Common myeloid progenitor, CD34-positive (primary cell): ENCODE results near the gene ZBTB38.

Experiments
- CTCF ChIA-PET: fragments of 350-600 bp; sonication (Branson Sonifier 250); formaldehyde crosslinking; loops from one replicate; lab custom pipeline; 2021; ENCODE audit warnings: antibody characterized with exemption; lab: Charles Lee
- POLR2A ChIA-PET: fragments of 350-600 bp; sonication (Branson Sonifier 250); formaldehyde crosslinking; loops from one replicate; lab custom pipeline; 2021; ENCODE audit warnings: antibody characterized with exemption; lab: Charles Lee
- DNase-seq, 3 donors: peaks; one replicate each; pipeline versions ENCODE4 v3.0.0 to v3.0.0-alpha.2; 2013
- H3K27ac ChIP-seq, 2 experiments: 1 replicate in 1 of 2; 2 replicates in 1 of 2; pipeline ENCODE4 v1.7.0; 2013; ENCODE audit warnings: inconsistent platforms in 2 of 2, low read length in 2 of 2, mild to moderate bottlenecking in 2 of 2, low read depth in 1 of 2, moderate library complexity in 1 of 2; ENCODE audit not compliant: severe bottlenecking in 2 of 2, insufficient read depth in 1 of 2, poor library complexity in 1 of 2
- H3K27me3 ChIP-seq, 5 experiments: replicated peaks in 2 of 5; 1 replicate in 3 of 5; 2 replicates in 2 of 5; pipeline versions ENCODE4 v1.6.1 to v1.7.0; 2013; ENCODE audit warnings: low read length in 4 of 5, mild to moderate bottlenecking in 2 of 5, moderate library complexity in 2 of 5, inconsistent platforms in 1 of 5; ENCODE audit not compliant: insufficient read depth in 5 of 5, control insufficient read depth in 4 of 5
- H3K36me3 ChIP-seq, 4 experiments: 1 replicate in 2 of 4; 2 replicates in 2 of 4; pipeline versions ENCODE4 v1.6.1 to v1.7.0; 2013; ENCODE audit warnings: low read length in 3 of 4, control low read depth in 1 of 4, mild to moderate bottlenecking in 1 of 4; ENCODE audit not compliant: control insufficient read depth in 4 of 4, insufficient read depth in 4 of 4
- H3K4me1 ChIP-seq, 4 experiments: 1 replicate in 3 of 4; 2 replicates in 1 of 4; pipeline versions ENCODE4 v1.6.1 to v1.7.1; 2013; ENCODE audit warnings: low read length in 3 of 4, mild to moderate bottlenecking in 3 of 4, control low read depth in 1 of 4, inconsistent platforms in 1 of 4, moderate library complexity in 1 of 4; ENCODE audit not compliant: control insufficient read depth in 4 of 4, insufficient read depth in 4 of 4; ENCODE audit errors: control extremely low read depth in 1 of 4
- H3K4me3 ChIP-seq, 7 experiments: 1 replicate in 4 of 7; 2 replicates in 3 of 7; pipeline versions ENCODE4 v1.5.1 to v1.7.0; 2013; ENCODE audit warnings: mild to moderate bottlenecking in 7 of 7, low read length in 6 of 7, moderate library complexity in 6 of 7, inconsistent platforms in 2 of 7, low read depth in 2 of 7, control low read depth in 1 of 7; ENCODE audit not compliant: insufficient read depth in 4 of 7, control insufficient read depth in 1 of 7; ENCODE audit errors: extremely low read depth in 1 of 7
- H3K9me3 ChIP-seq, 5 experiments: 1 replicate in 4 of 5; 2 replicates in 1 of 5; pipeline versions ENCODE4 v1.6.1 to v1.7.1; 2013; ENCODE audit warnings: low read length in 4 of 5, mild to moderate bottlenecking in 2 of 5, inconsistent platforms in 1 of 5, low read depth in 1 of 5, moderate library complexity in 1 of 5; ENCODE audit not compliant: control insufficient read depth in 4 of 5, insufficient read depth in 2 of 5; ENCODE audit errors: control extremely low read depth in 1 of 5
- WGBS: methylation state at CpG from one replicate; pipeline ENCODE4 v1.1.5; 2013; ENCODE audit not compliant: insufficient coverage; 5-methylcytosine and 5-hydroxymethylcytosine counted together

ZBTB38 gene

DNA sequence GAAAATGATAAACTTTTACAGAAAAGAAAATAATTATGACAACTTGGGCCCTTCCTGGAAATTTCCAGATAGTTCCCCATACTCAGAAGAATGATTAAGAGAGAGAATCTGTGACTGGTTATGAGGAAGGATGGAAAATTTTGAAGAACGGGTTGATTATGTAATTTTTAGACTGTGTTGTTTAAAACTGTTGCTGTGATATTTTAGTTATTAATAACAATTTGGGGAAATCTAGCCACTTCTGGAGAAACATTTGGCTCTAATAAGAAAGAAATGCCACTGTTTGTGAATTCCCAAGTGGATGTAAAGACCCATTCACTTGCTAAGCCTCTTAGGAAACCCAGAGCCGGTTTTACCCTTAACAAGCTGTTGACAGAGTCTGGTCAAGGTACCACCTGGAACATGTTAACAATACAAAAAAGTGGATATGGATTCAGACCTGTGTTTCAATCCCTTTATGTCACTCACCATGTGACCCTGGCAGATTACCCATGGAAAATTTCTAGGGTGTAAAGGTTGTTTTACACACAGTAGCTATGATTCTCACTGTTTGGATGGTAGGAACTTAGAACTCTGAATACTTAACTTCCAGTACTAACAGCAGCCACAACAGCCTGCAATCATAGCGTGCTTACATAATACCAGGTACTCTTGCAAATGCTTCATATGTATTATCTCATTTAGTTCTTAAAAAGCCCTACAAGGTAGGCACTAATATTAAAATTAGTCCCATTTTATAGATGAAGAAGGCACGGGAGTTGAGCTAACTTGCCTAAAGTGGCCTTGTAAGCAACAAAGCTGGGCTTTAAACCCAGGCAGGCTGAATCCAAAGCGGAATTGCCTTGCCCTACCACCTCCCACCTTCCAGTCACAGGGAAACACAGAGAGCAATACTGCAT is 32.0 kb downstream of the ZBTB38 start:
- Histone ChIP-seq H3K4me1 (peaks cover 5 to 21% (median 11%) of the 10 kb centered on the region in 4 experiments), H3K36me3 (peaks cover 0 to 10% (median 6%) of the 10 kb centered on the region in 4 experiments), H3K9me3 (peaks cover 0 to 15% (median 4%) of the 10 kb centered on the region in 5 experiments), H3K4me3 (no peak overlapping the region), H3K27ac (no peak overlapping the region), H3K27me3 (no peaks in the 10 kb centered on the region)
- CTCF ChIA-PET, result interaction anchor here (1.3 to 2.6 kb wide), 4 partner anchors 11 to 39 kb away, joined by 3 to 10 read pairs (median 4); no protein-coding TSS in a partner anchor
- 100% methylated on average over 3 of the region's 5 CpGs for WGBS
- POLR2A ChIA-PET, result no interaction called here
- no peak for DNase-seq

DNA sequence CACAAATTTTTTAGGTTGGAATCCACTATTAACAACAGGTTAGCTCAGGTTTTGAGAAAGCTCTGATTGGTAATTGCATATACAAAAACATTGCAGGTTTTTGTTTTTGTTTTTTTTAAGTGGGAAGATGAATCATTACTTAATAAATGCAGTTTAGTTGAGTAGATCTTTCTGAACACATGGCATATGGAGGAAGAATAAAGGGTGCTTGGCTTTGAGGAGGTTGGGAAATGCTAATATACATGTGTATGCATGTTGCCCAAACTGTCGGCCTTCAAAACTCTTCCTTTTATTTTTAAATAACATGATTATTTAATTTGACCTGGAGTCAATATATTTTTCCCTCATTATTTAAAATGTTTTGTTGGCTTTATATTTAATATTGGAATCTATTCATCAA is 32.8 kb downstream of the ZBTB38 start:
- H3K36me3 ChIP-seq, result peaks cover 3 to 16% (median 6%) of the 10 kb centered on the region in 4 experiments
- WGBS, result no CpG with 5 or more reads among the region's 1 CpG
- peaks cover 5 to 21% (median 11%) of the 10 kb centered on the region in 4 experiments for H3K4me1 ChIP-seq
- no peak for DNase-seq
- no peaks in the 10 kb centered on the region for H3K27me3 ChIP-seq
- no peak overlapping the region for H3K4me3 ChIP-seq
- ChIA-PET CTCF (interaction anchor here (1.3 to 2.6 kb wide), 4 partner anchors 11 to 40 kb away, joined by 3 to 10 read pairs (median 4); no protein-coding TSS in a partner anchor), POLR2A (no interaction called here)
- H3K9me3 ChIP-seq, result peaks cover 0 to 15% (median 4%) of the 10 kb centered on the region in 5 experiments
- no peak overlapping the region for H3K27ac ChIP-seq

DNA sequence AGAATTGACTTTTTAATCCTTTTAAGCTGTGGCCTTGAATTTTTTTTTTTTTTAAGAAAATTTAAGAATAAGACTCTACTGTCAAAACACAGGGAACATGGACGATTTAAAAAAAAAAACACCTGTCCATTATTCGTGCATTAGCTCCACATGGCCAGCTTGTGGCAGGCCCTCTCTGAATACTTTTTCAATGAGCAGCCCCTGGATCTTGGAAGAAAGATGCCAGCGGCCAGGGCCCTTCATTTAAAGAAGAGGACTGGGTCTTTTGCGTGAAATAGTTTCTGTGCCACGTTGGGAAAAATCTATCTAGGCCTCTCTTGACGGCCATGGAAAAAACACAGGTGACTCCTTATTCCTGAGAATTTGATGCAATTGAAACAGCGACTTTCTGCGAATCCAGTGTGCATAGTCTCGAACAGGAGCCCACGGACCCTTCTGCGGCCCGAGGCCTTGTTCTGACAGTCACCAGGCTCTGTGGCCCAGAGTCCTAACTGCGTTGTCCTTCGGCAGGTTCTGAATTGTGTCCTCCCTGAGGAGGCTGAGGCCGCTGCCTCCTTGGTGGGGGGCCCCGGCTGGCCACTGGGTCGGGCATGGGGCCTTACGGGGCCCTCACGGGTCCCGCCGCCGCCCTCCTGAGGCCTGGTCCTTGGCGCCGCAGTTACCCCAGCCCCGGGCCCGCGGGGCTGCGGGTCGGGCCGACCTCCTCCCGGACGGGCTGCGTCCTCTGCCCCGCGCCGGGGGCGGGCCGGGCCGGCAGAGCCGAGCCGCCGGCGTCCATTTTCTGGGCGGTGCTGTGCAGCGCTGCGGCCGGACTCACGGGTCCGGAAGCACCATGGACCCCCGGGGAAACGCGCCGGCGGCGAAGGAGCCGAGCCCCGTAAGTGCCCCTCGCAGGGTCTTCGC is 33.5 kb downstream of the ZBTB38 start:
- peak overlapping the region; percentile 69 to 85 for H3K27ac ChIP-seq
- no peaks in the 10 kb centered on the region for H3K27me3 ChIP-seq
- POLR2A ChIA-PET, result no interaction called here
- peaks cover 4 to 23% (median 8%) of the 10 kb centered on the region in 4 experiments for H3K36me3 ChIP-seq
- 12% methylated on average over 49 of the region's 59 CpGs for WGBS
- peak overlapping the region; percentile 66 to 97 (median 79) for H3K4me3 ChIP-seq
- peaks cover 5 to 21% (median 11%) of the 10 kb centered on the region in 4 experiments for H3K4me1 ChIP-seq
- CTCF ChIA-PET, result interaction anchor here (1.3 to 2.6 kb wide), 4 partner anchors 10 to 41 kb away, joined by 3 to 10 read pairs (median 4); no protein-coding TSS in a partner anchor
- H3K9me3 ChIP-seq, result peaks cover 0 to 8% (median 4%) of the 10 kb centered on the region in 5 experiments
- peak; percentile 49 to 70 (median 63) for DNase-seq

DNA sequence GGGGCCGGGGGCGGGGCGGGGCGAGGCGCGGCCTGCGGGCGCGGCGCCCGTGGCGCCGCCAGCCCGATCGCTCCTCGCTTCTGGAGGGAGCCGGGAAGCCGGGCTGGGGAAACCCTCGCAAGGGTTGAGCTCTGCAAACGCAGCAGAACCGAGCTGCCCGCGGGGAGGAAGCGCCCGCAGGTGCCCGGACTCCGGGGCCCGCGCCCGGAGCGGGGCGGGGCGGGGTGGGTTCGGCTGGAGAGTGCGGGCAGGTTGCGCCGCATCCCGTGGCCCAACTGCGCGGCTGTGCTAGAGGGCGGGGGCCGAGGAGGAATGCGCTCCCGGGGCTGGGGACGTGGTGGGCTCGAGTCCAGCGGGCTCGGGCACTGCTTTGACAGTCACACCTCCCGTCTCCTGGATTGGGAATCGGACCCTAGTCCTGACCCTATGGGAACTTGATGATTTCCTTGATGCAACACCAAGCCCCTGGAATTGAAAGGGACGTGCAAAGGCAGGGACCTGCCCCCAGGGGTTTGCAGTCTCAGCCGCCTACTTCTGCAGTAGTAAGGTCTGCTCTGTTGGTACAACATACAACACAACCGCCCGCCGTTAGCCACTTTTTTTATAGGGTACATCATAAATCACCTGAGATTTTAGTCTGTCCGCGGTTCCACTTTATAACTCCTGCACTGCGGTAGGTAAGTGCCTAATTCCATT is 34.3 kb downstream of the ZBTB38 start:
- ChIA-PET POLR2A (no interaction called here), CTCF (interaction anchor here (1.1 to 2.6 kb wide), 3 partner anchors 22 to 49 kb away, joined by 3 to 10 read pairs (median 4); no protein-coding TSS in a partner anchor)
- peaks cover 5 to 21% (median 11%) of the 10 kb centered on the region in 4 experiments for H3K4me1 ChIP-seq
- peak overlapping the region; percentile 66 to 97 (median 79) for H3K4me3 ChIP-seq
- 0% methylated on average over 36 of the region's 58 CpGs for WGBS
- H3K9me3 ChIP-seq, result peaks cover 0 to 1% (median 0%) of the 10 kb centered on the region in 5 experiments
- H3K27ac ChIP-seq, result peak overlapping the region; percentile 69 to 85
- H3K27me3 ChIP-seq, result no peaks in the 10 kb centered on the region
- peaks cover 4 to 26% (median 8%) of the 10 kb centered on the region in 4 experiments for H3K36me3 ChIP-seq
- DNase-seq, result peak; percentile 34 to 83 (median 75)

GRCh38 chr3:141403576-141403975 is 35.3 kb downstream of the ZBTB38 start:
- H3K27ac ChIP-seq, result no peak overlapping the region
- H3K27me3 ChIP-seq, result no peaks in the 10 kb centered on the region
- H3K4me3 ChIP-seq, result peak overlapping the region in 2 of 7 experiments; percentile 66 to 80
- no peak for DNase-seq
- ChIA-PET POLR2A (no interaction called here), CTCF (interaction anchor here (1.1 to 1.4 kb wide), 3 partner anchors 18 to 48 kb away, joined by 3 to 4 read pairs (median 4); no protein-coding TSS in a partner anchor)
- H3K36me3 ChIP-seq, result peaks cover 4 to 29% (median 8%) of the 10 kb centered on the region in 4 experiments
- H3K9me3 ChIP-seq, result no peaks in the 10 kb centered on the region
- peaks cover 5 to 21% (median 11%) of the 10 kb centered on the region in 4 experiments for H3K4me1 ChIP-seq
- 88% methylated on average over 4 of the region's 4 CpGs for WGBS

- Histone ChIP-seq H3K4me3 (no peak overlapping the region), H3K9me3 (no peaks in the 10 kb centered on the region), H3K27ac (no peak overlapping the region), H3K36me3 (peaks cover 4 to 30% (median 8%) of the 10 kb centered on the region in 4 experiments), H3K27me3 (no peaks in the 10 kb centered on the region), H3K4me1 (peaks cover 5 to 19% (median 9%) of the 10 kb centered on the region in 4 experiments)
- ChIA-PET POLR2A (no interaction called here), CTCF (interaction anchor here (0.8 to 2.3 kb wide), 5 partner anchors 22 to 44 kb away, joined by 3 to 9 read pairs (median 3); no protein-coding TSS in a partner anchor)
- no CpG with 5 or more reads among the region's 3 CpGs for WGBS
- DNase-seq, result no peak
Observed at GRCh38 chr3:141405025-141405424, 36.7 kb downstream of the ZBTB38 start.
